HL-60 (cell line): ENCODE data around the gene RGS7.

Experiments
- DNase-seq, 2 experiments: peaks; one replicate each; pipeline ENCODE4 v3.0.0-alpha.2; 2010 to 2020; ENCODE audit warnings: low read depth in 1 of 2, low spot score in 1 of 2
- H3K27ac ChIP-seq: fragments of 250-450 bp; sonication (Bioruptor Pico); replicated peaks from 2 replicates; pipeline ENCODE4 v1.5.1; 2020; ENCODE audit warnings: mild to moderate bottlenecking, moderate library complexity
- H3K27me3 ChIP-seq: fragments of 250-450 bp; sonication (Bioruptor Pico); 2 replicates; pipeline ENCODE4 v1.5.1; 2021; ENCODE audit warnings: mild to moderate bottlenecking, moderate library complexity; ENCODE audit not compliant: insufficient read depth, poor library complexity, severe bottlenecking
- H3K4me3 ChIP-seq: replicated peaks from 2 replicates; pipeline ENCODE4 v1.5.1; 2011; ENCODE audit warnings: mild to moderate bottlenecking, control low read depth, low read length; ENCODE audit not compliant: insufficient read depth
- GABPA ChIP-seq: IDR thresholded peaks from 2 replicates; pipeline ENCODE4 v1.6.1; 2012; ENCODE audit warnings: low read depth
- POLR2AphosphoS5 ChIP-seq: IDR thresholded peaks from 2 replicates; pipeline ENCODE4 v1.6.1; 2012; ENCODE audit warnings: low read depth
- SPI1 ChIP-seq: IDR thresholded peaks from 2 replicates; pipeline ENCODE4 v1.6.1; 2012; ENCODE audit warnings: low read depth, mild to moderate bottlenecking, borderline replicate concordance
- TF ChIP-seq, protein P1 (sequence below): IDR thresholded peaks from 2 replicates; pipeline ENCODE4 v1.6.1; 2012; ENCODE audit warnings: low read depth; ENCODE audit not compliant: insufficient replicate concordance
- TF ChIP-seq, protein P2 (sequence below): IDR thresholded peaks from one replicate; pipeline ENCODE4 v1.5.1; 2011; ENCODE audit warnings: low read length, control low read depth, inconsistent platforms; ENCODE audit not compliant: insufficient read depth

Gene RGS7

DNA sequence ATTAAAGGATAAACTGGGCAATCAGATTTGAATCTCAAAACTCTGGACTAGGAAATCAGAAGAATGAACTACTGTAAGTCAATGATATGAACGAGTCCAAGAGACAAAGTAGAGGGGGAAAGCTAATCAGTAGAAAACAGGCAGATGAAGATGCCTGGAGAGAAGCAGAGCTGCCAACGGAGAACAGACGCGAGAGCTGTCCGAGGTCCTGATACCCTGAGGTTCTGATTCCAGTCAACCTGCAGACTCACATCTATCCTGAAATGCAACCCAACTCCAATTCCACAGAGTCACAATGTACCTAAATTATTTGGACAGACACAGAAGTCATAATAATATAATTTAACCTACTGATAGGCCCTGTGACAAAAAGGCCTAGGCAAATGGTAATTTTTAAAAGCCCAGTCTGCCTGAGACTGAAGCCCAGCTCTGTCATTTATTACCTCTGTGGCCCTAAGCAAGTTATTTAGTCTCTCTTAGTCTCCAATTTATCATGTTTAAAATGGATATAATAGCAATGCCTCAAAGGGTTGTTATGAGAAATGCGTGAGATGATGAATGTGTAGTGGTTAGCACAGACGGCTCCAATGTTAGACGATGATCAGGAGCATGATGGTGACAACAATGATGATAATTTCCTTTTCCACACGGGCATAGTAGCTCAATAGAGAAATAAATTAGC, 33.4 kb downstream of the RGS7 start:
- no peak overlapping the region for H3K27ac ChIP-seq
- H3K27me3 ChIP-seq = no peaks in the 10 kb centered on the region
- H3K4me3 ChIP-seq = no peak overlapping the region
- DNase-seq = peak in 1 of 2 experiments; percentile 8
- TF ChIP-seq SPI1 = no peak
- TF ChIP-seq, protein P1, sequence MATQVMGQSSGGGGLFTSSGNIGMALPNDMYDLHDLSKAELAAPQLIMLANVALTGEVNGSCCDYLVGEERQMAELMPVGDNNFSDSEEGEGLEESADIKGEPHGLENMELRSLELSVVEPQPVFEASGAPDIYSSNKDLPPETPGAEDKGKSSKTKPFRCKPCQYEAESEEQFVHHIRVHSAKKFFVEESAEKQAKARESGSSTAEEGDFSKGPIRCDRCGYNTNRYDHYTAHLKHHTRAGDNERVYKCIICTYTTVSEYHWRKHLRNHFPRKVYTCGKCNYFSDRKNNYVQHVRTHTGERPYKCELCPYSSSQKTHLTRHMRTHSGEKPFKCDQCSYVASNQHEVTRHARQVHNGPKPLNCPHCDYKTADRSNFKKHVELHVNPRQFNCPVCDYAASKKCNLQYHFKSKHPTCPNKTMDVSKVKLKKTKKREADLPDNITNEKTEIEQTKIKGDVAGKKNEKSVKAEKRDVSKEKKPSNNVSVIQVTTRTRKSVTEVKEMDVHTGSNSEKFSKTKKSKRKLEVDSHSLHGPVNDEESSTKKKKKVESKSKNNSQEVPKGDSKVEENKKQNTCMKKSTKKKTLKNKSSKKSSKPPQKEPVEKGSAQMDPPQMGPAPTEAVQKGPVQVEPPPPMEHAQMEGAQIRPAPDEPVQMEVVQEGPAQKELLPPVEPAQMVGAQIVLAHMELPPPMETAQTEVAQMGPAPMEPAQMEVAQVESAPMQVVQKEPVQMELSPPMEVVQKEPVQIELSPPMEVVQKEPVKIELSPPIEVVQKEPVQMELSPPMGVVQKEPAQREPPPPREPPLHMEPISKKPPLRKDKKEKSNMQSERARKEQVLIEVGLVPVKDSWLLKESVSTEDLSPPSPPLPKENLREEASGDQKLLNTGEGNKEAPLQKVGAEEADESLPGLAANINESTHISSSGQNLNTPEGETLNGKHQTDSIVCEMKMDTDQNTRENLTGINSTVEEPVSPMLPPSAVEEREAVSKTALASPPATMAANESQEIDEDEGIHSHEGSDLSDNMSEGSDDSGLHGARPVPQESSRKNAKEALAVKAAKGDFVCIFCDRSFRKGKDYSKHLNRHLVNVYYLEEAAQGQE = peak; percentile 98

DNA sequence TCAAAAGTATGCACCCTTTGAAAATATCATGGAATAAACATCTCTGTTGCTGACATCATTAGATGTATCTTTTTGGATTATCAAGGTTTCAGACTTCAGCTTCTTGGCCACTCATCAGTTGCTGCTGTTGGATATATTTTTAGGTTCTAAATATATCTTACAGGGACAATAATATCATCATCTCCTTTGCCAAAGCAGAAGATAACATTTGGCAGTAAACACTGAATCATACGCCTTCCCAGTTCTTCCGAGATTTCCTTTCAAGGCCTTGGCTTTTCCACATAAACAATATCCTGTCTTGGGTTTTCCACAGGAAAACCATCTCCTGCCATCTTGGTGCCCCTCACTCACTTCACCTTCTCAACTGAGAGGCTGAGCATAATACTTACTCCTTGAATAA, 39.3 kb downstream of the RGS7 start:
- Histone ChIP-seq H3K27me3 (no peaks in the 10 kb centered on the region), H3K27ac (no peak overlapping the region), H3K4me3 (no peak overlapping the region)
- no peak for DNase-seq
- TF ChIP-seq GABPA = no peak

DNA sequence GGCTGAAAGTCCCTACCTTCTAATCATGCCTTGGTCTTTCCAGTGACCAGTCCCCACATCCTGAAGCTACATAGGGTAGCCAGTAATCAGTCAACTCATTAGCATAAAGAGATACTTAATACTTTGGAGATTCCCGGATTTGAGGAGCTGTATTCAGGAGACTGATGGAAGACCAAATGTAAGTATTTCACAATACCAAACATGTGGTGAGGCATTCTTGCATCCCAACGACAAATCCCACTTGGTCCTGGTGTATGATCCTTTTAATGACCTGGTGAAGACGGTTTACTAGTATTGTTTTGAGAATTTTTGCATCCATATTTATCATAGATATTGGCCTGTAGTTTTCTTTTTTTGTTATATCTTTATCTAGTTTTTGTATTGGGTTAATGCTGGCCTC, 40.6 kb downstream of the RGS7 start:
- no peak for DNase-seq
- no peaks in the 10 kb centered on the region for H3K27me3 ChIP-seq
- TF ChIP-seq, protein P1 = no peak
- no peak overlapping the region for H3K4me3 ChIP-seq
- no peak overlapping the region for H3K27ac ChIP-seq

DNA sequence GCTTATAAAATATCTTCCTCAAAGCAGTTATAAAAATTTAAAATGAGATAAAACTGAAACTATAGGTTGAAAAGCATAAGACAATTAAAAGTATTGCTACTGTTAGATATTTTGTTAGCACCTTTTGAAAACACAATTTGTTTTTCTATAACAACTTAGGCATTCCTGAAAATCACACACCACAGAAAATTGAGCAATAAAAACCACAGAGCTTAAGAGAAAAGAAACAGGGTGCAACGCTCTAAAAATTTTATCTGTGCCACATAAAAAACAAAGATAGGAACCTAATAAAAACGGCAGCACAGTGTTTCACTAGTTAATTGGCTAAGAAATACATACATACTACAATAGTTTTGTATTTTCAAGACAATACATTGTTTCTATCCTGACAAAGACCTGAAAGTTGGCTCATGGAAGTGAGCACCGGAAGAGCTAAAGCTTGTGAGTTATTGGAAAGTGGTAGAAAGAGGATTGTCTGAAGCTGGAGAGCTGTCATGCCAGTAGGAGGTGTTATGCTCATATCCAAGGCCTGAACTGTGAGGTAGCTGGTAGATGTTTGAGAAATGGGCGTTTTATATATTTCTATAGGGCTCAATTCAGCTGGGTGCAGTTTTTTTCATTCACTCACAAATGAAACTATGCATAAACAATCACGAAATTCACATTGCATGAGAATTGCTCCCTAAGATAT, 45.8 kb downstream of the RGS7 start:
- no peaks in the 10 kb centered on the region for H3K27me3 ChIP-seq
- no peak overlapping the region for H3K4me3 ChIP-seq
- no peak for DNase-seq
- no peak for TF ChIP-seq SPI1
- TF ChIP-seq, protein P2, sequence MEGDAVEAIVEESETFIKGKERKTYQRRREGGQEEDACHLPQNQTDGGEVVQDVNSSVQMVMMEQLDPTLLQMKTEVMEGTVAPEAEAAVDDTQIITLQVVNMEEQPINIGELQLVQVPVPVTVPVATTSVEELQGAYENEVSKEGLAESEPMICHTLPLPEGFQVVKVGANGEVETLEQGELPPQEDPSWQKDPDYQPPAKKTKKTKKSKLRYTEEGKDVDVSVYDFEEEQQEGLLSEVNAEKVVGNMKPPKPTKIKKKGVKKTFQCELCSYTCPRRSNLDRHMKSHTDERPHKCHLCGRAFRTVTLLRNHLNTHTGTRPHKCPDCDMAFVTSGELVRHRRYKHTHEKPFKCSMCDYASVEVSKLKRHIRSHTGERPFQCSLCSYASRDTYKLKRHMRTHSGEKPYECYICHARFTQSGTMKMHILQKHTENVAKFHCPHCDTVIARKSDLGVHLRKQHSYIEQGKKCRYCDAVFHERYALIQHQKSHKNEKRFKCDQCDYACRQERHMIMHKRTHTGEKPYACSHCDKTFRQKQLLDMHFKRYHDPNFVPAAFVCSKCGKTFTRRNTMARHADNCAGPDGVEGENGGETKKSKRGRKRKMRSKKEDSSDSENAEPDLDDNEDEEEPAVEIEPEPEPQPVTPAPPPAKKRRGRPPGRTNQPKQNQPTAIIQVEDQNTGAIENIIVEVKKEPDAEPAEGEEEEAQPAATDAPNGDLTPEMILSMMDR = no peak
- no peak overlapping the region for H3K27ac ChIP-seq

DNA sequence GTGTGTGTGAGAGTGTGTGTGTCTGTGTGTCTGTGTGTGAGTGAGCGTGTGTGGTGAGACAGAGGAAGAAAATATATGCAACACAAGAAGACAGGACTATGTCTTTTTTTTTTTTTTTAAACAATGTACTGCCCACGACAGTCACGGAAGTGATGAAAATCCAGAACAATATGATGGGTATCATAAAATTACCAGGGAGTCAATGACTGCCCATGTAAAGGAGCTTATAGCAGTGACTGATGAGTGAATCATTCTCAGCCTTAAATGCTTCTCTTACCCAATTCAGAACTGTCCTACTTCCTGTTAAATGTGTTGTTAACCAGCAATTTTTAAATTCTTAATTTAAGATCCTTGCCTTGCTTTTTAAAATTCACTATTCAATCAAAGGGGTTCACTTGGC, 46.6 kb downstream of the RGS7 start:
- no peak overlapping the region for H3K4me3 ChIP-seq
- no peak overlapping the region for H3K27ac ChIP-seq
- DNase-seq = no peak
- no peaks in the 10 kb centered on the region for H3K27me3 ChIP-seq
- TF ChIP-seq GABPA (no peak), SPI1 (no peak), POLR2AphosphoS5 (no peak)
- TF ChIP-seq, protein P2 = no peak
- TF ChIP-seq, protein P1 = no peak
